HepG2 (cell line): ENCODE results near the gene SUDS3. TPM values are rescaled to one million over a fixed set of nuclear protein-coding genes. Genes with fewer than 3 reads are reported as not detected.

Source experiments
- CBX2 ChIP-seq, 2 experiments: fragments of 200-600 bp in 1 of 2; sonication (generic); formaldehyde crosslinking in 1 of 2; IDR thresholded peaks; 2 replicates each; pipeline versions ENCODE4 v1.7.0 to v1.8.1; 2018 to 2022; ENCODE audit warnings: low read depth in 2 of 2, low read length in 1 of 2, mild to moderate bottlenecking in 1 of 2, missing genetic modification reagents in 1 of 2
- CBX5 ChIP-seq: sonication (generic); formaldehyde crosslinking; IDR thresholded peaks from 2 replicates; pipeline ENCODE4 v1.4.0; 2020; ENCODE audit warnings: missing genetic modification reagents, borderline replicate concordance
- DMAP1 ChIP-seq: IDR thresholded peaks from 2 replicates; pipeline ENCODE4 v1.6.1; 2016
- FOXK2 ChIP-seq: fragments of 450-650 bp; IDR thresholded peaks from 2 replicates; pipeline ENCODE4 v1.6.1; 2016
- IRF2 ChIP-seq: IDR thresholded peaks from 2 replicates; pipeline ENCODE4 v1.6.1; 2018; ENCODE audit warnings: missing genetic modification reagents, missing compliant biosample characterization
- MTA3 ChIP-seq: sonication (generic); formaldehyde crosslinking; IDR thresholded peaks from 2 replicates; pipeline ENCODE4 v1.4.0; 2020; ENCODE audit warnings: missing genetic modification reagents
- NFE2L1 ChIP-seq: sonication (generic); formaldehyde crosslinking; IDR thresholded peaks from 2 replicates; pipeline ENCODE4 v1.4.0; 2020; ENCODE audit warnings: missing genetic modification reagents, mild to moderate bottlenecking, borderline replicate concordance
- PHF21A ChIP-seq: sonication (generic); formaldehyde crosslinking; IDR thresholded peaks from 2 replicates; pipeline ENCODE4 v1.5.0; 2020; ENCODE audit warnings: mild to moderate bottlenecking, missing genetic modification reagents
- POLR2A ChIP-seq, 2 experiments: IDR thresholded peaks; 2 replicates each; pipeline ENCODE4 v1.6.1; 2011; ENCODE audit warnings: low read depth in 2 of 2, low read length in 2 of 2, mild to moderate bottlenecking in 1 of 2, moderate library complexity in 1 of 2; ENCODE audit not compliant: insufficient read depth in 1 of 2
- SCMH1 ChIP-seq: sonication (generic); formaldehyde crosslinking; IDR thresholded peaks from 2 replicates; pipeline ENCODE4 v1.9.0; 2021; ENCODE audit warnings: missing genetic modification reagents, mild to moderate bottlenecking, borderline replicate concordance
- SSRP1 ChIP-seq: IDR thresholded peaks from 2 replicates; pipeline ENCODE4 v1.6.1; 2016; ENCODE audit warnings: control low read depth
- ZBTB3 ChIP-seq: sonication (generic); formaldehyde crosslinking; IDR thresholded peaks from 2 replicates; pipeline ENCODE4 v1.4.0; 2020; ENCODE audit warnings: low read depth, mild to moderate bottlenecking, moderate library complexity, missing genetic modification reagents, borderline replicate concordance
- ZFAT ChIP-seq: sonication (generic); formaldehyde crosslinking; conservative IDR thresholded peaks from 2 replicates; pipeline ENCODE4 v1.8.1; 2023; ENCODE audit warnings: missing genetic modification reagents, inconsistent platforms
- ZIK1 ChIP-seq: sonication (generic); formaldehyde crosslinking; IDR thresholded peaks from 2 replicates; pipeline ENCODE4 v1.5.0; 2020; ENCODE audit warnings: mild to moderate bottlenecking, low read depth, missing genetic modification reagents, borderline replicate concordance
- ZNF549 ChIP-seq: sonication (generic); formaldehyde crosslinking; IDR thresholded peaks from 2 replicates; pipeline ENCODE4 v1.5.0; 2020; ENCODE audit warnings: missing genetic modification reagents
- ZNF567 ChIP-seq: sonication (generic); formaldehyde crosslinking; IDR thresholded peaks from 2 replicates; pipeline ENCODE4 v1.8.1; 2023; ENCODE audit warnings: mild to moderate bottlenecking, missing genetic modification reagents, borderline replicate concordance
- ZNF713 ChIP-seq: sonication (generic); formaldehyde crosslinking; IDR thresholded peaks from 2 replicates; pipeline ENCODE4 v1.4.0; 2020; ENCODE audit warnings: mild to moderate bottlenecking, missing genetic modification reagents
- polyA plus RNA-seq, 8 experiments: library from polyadenylated mRNA; depleted of rRNA in 3 of 8; stranded (reverse) in 7 of 8; unstranded in 1 of 8; fragments of >200 nt; fragmentation: Illumina TruSeq in 4 of 8; extraction: Trizol in 4 of 8; gene quantifications; 2 replicates each; pipeline versions ENCODE4 v1.2.1 to v1.2.3, GENCODE V29; 2011 to 2016; ENCODE audit warnings: low read depth in 4 of 8, missing spikeins in 1 of 8, mixed read lengths in 1 of 8; ENCODE audit not compliant: insufficient read depth in 1 of 8
- total RNA-seq, 5 experiments: library from RNA; depleted of rRNA; stranded (reverse); fragments of >200 nt; fragmentation: Illumina TruSeq; extraction: Trizol; gene quantifications; 2 replicates each; pipeline ENCODE4 v1.2.3, GENCODE V29; 2016; ENCODE audit warnings: low read depth in 1 of 5
- TF ChIP-seq, protein P1 (sequence below): sonication (generic); formaldehyde crosslinking; IDR thresholded peaks from 2 replicates; pipeline ENCODE4 v1.4.0; 2020; ENCODE audit warnings: missing genetic modification reagents
- TF ChIP-seq, protein P2 (sequence below): sonication (generic); formaldehyde crosslinking; conservative IDR thresholded peaks from 2 replicates; pipeline ENCODE4 v1.5.0; 2020; ENCODE audit warnings: missing genetic modification reagents
- TF ChIP-seq, protein P3 (sequence below): sonication (generic); formaldehyde crosslinking; IDR thresholded peaks from 2 replicates; pipeline ENCODE4 v1.8.0; 2023; ENCODE audit warnings: mild to moderate bottlenecking, missing genetic modification reagents
- TF ChIP-seq, protein P4 (sequence below): sonication (generic); formaldehyde crosslinking; IDR thresholded peaks from 2 replicates; pipeline ENCODE4 v1.5.0; 2020; ENCODE audit warnings: missing genetic modification reagents, mild to moderate bottlenecking, borderline replicate concordance

Gene SUDS3
- total and polyA plus RNA-seq, 2 of the 13 experiments (the other 11 are each of a cell fraction or from before 2014, with no cell fraction given), result 20.2 to 33.1 TPM

DNA sequence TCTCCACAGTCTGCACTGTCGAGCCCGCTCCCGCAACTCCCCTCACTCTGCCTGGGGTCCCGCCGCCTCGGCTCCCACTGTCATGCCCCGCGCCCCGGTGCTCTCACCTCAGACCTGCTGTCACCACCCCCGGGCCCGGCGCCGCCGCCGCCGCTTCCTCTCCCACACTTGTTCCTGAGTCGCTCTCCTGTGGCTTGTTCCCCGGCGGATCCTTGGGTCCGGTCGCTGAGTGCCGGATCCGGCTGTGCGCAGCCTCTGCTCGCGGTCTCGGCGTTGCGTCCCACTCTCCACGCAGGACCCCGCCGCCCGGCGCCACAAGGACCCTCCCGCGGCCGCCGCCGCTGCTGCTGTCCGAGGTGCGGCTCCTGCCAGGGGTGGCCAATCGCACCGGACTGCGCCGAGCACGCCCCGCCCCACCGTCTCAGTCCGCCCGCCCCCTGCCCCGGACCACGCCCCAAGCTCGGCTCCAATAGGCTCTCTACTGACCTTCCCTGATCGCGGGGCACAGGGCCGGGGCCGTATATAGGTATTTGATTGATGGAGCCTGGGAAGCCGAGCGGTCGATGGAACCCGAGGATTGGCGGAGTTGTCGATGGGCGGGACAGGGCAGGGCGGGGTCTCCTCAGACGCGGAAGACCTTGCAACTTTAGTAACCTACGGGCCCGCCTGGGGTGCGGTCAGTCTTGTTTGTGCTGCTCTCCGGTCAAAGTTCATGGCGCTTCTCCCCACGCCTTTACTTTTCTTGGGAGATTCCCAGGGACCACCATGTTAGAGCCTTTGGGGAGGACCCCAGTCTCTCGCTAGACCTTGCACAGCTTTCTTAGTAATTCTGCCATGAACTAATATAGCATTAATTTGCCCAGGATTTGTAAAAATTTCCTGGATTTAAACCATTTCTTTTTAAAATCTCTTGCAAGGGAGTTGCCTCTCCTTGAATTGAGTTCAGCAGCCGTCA is 3.5 kb upstream of the SUDS3 start, which contains the start of gene TAOK3 (continued):
- TF ChIP-seq, protein P1, sequence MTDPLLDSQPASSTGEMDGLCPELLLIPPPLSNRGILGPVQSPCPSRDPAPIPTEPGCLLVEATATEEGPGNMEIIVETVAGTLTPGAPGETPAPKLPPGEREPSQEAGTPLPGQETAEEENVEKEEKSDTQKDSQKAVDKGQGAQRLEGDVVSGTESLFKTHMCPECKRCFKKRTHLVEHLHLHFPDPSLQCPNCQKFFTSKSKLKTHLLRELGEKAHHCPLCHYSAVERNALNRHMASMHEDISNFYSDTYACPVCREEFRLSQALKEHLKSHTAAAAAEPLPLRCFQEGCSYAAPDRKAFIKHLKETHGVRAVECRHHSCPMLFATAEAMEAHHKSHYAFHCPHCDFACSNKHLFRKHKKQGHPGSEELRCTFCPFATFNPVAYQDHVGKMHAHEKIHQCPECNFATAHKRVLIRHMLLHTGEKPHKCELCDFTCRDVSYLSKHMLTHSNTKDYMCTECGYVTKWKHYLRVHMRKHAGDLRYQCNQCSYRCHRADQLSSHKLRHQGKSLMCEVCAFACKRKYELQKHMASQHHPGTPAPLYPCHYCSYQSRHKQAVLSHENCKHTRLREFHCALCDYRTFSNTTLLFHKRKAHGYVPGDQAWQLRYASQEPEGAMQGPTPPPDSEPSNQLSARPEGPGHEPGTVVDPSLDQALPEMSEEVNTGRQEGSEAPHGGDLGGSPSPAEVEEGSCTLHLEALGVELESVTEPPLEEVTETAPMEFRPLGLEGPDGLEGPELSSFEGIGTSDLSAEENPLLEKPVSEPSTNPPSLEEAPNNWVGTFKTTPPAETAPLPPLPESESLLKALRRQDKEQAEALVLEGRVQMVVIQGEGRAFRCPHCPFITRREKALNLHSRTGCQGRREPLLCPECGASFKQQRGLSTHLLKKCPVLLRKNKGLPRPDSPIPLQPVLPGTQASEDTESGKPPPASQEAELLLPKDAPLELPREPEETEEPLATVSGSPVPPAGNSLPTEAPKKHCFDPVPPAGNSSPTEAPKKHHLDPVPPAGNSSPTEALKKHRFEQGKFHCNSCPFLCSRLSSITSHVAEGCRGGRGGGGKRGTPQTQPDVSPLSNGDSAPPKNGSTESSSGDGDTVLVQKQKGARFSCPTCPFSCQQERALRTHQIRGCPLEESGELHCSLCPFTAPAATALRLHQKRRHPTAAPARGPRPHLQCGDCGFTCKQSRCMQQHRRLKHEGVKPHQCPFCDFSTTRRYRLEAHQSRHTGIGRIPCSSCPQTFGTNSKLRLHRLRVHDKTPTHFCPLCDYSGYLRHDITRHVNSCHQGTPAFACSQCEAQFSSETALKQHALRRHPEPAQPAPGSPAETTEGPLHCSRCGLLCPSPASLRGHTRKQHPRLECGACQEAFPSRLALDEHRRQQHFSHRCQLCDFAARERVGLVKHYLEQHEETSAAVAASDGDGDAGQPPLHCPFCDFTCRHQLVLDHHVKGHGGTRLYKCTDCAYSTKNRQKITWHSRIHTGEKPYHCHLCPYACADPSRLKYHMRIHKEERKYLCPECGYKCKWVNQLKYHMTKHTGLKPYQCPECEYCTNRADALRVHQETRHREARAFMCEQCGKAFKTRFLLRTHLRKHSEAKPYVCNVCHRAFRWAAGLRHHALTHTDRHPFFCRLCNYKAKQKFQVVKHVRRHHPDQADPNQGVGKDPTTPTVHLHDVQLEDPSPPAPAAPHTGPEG (CRISPR knock-in tag), result no peak
- TF ChIP-seq POLR2A (IDR thresholded peaks at IDR 0.05; ENCODE audit: insufficient read depth in 1 of 2, low read depth in 2 of 2, low read length in 2 of 2) (peak; percentile 91 to 97), ZFAT (CRISPR knock-in tag) (no peak), CBX5 (CRISPR knock-in tag) (no peak), SCMH1 (CRISPR knock-in tag) (no peak), ZBTB3 (CRISPR knock-in tag) (no peak), ZNF549 (CRISPR knock-in tag) (peak; percentile 61; the same call in 1 of the 2 replicates), MTA3 (no peak), DMAP1 (CRISPR knock-in tag) (peak; percentile 72), PHF21A (CRISPR knock-in tag) (peak; percentile 73; the same call in 1 of the 2 replicates), ZIK1 (CRISPR knock-in tag) (no peak), FOXK2 (no peak), SSRP1 (CRISPR knock-in tag) (no peak), IRF2 (CRISPR knock-in tag) (0 out of 2 replicates have a peak, but pooled peaks have one; percentile 27), ZNF713 (CRISPR knock-in tag) (no peak), CBX2 (IDR thresholded peaks at IDR 0.05; ENCODE audit: low read depth, low read length) (no peak), CBX2 (CRISPR knock-in tag; IDR thresholded peaks at IDR 0.05; ENCODE audit: low read depth) (no peak), ZNF567 (CRISPR knock-in tag) (peak; percentile 69; the same call in 1 of the 2 replicates), NFE2L1 (CRISPR knock-in tag) (no peak)
- TF ChIP-seq, protein P2, sequence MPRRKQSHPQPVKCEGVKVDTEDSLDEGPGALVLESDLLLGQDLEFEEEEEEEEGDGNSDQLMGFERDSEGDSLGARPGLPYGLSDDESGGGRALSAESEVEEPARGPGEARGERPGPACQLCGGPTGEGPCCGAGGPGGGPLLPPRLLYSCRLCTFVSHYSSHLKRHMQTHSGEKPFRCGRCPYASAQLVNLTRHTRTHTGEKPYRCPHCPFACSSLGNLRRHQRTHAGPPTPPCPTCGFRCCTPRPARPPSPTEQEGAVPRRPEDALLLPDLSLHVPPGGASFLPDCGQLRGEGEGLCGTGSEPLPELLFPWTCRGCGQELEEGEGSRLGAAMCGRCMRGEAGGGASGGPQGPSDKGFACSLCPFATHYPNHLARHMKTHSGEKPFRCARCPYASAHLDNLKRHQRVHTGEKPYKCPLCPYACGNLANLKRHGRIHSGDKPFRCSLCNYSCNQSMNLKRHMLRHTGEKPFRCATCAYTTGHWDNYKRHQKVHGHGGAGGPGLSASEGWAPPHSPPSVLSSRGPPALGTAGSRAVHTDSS (CRISPR knock-in tag), result no peak
- TF ChIP-seq, protein P3, sequence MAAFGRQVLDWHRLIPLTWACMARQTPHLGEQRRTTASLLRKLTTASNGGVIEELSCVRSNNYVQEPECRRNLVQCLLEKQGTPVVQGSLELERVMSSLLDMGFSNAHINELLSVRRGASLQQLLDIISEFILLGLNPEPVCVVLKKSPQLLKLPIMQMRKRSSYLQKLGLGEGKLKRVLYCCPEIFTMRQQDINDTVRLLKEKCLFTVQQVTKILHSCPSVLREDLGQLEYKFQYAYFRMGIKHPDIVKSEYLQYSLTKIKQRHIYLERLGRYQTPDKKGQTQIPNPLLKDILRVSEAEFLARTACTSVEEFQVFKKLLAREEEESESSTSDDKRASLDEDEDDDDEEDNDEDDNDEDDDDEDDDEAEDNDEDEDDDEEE, result no peak
- TF ChIP-seq, protein P4, sequence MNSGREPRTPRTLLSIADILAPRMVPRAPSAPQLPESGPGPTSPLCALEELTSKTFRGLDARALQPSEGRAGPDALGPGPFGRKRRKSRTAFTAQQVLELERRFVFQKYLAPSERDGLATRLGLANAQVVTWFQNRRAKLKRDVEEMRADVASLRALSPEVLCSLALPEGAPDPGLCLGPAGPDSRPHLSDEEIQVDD, result no peak
